ENCODE measurements around the gene SERPINB1.

- TF ChIP-seq CTCF (IDR thresholded peaks at IDR 0.05) (no peak), POLR2A (IDR thresholded peaks at IDR 0.05) (no peak)
Observed at GRCh38 chr6:2890976-2891767, 49.5 kb upstream of the SERPINB1 start.

All from testis (tissue), 2 donors.